GM19463 (cell line): ENCODE data around the gene KXD1.

Experiments used
- ATAC-seq: cut with Tn5 transposase; IDR thresholded peaks from one replicate; pipeline ENCODE4 v1.9.1; 2021; ENCODE audit warnings: mild to moderate bottlenecking, moderate library complexity; ENCODE audit not compliant: unreplicated experiment

The KXD1 gene

GRCh38 chr19:18612051-18612771 lies 54.5 kb downstream of the KXD1 start:
- no peak for ATAC-seq

- ATAC-seq: no peak
Observed at GRCh38 chr19:18612772-18613588, 55.3 kb downstream of the KXD1 start, which contains the start of gene TMEM59L. Gene TMEM59L (plus strand): TSS chr19:18612870. CDS start chr19:18612959, 89 bp downstream.

DNA sequence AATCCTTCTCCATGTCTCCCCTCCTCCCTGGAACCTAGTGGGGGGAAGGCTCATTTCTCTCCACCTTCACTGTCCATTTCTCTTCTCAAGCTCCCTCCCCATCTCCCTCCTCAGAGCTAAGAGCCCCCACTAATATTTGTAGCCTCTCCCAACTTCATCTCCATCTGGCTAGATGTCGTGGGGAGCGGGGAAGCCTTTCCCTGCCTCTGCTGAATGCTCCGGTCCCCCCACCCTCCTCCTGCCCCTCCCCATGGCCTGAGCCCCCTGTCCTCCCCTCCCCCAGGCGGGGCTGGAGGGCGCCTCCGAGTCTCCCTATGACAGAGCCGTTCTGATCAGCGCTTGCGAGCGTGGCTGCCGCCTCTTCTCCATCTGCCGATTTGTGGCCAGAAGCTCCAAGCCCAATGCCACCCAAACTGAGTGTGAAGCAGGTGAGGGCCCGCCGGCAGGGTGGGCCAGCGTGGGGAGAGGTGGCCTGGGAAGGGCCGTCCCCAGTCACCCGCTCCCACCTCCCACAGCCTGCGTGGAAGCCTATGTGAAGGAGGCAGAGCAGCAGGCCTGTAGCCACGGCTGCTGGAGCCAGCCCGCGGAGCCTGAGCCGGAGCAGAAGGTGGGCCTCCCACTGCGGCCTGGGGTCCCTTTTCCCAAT lies 56.0 kb downstream of the KXD1 start:
- no peak for ATAC-seq

GRCh38 chr19:18616023-18616422 lies 58.4 kb downstream of the KXD1 start:
- ATAC-seq: no peak

GRCh38 chr19:18617562-18617961 lies 59.9 kb downstream of the KXD1 start:
- ATAC-seq: no peak

DNA sequence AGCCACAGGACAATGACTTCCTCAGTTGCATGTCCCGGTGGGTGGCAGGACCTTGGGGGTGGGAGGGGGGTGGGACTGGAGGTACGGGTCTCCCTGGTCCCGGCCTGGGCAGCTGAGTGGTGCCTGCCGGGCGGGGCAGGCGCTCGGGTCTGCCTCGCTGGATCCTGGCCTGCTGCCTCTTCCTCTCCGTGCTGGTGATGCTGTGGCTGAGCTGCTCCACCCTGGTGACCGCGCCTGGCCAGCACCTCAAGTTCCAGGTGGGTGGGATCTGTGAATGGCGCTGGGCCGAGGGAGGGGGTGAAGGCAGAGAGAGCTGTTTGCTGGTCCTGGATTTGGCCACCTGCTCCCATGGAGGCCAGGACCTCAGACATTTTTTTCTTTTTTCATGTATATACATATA lies 60.6 kb downstream of the KXD1 start:
- ATAC-seq: no peak
